H9 (cell line): ENCODE results near the gene CDYL. TPM values are rescaled to one million over a fixed set of nuclear protein-coding genes. Genes with fewer than 3 reads are reported as not detected.

Experiments
- DNase-seq: peaks from one replicate; pipeline ENCODE4 v3.0.0-alpha.2; 2017
- H2AFZ ChIP-seq: one replicate; pipeline ENCODE4 v1.6.1; 2013; ENCODE audit warnings: mild to moderate bottlenecking, low read length, control low read depth, moderate library complexity
- H2AK5ac ChIP-seq: 2 replicates; pipeline ENCODE4 v1.6.1; 2013; ENCODE audit warnings: low read length, control low read depth, mixed read lengths; ENCODE audit not compliant: insufficient read length
- H2BK120ac ChIP-seq: one replicate; pipeline ENCODE4 v1.6.1; 2013; ENCODE audit warnings: low read depth, mild to moderate bottlenecking, low read length, control low read depth, inconsistent platforms; ENCODE audit not compliant: poor library complexity, severe bottlenecking
- H2BK12ac ChIP-seq: 2 replicates; pipeline ENCODE4 v1.6.1; 2013; ENCODE audit warnings: low read length, control low read depth, mixed read lengths, low read depth; ENCODE audit not compliant: insufficient read length
- H2BK15ac ChIP-seq: 2 replicates; pipeline ENCODE4 v1.6.1; 2013; ENCODE audit warnings: low read depth, low read length, control low read depth
- H2BK20ac ChIP-seq: one replicate; pipeline ENCODE4 v1.6.1; 2013; ENCODE audit warnings: low read depth, mild to moderate bottlenecking, low read length, control low read depth, inconsistent platforms; ENCODE audit not compliant: poor library complexity, severe bottlenecking
- H2BK5ac ChIP-seq: 2 replicates; pipeline ENCODE4 v1.6.1; 2013; ENCODE audit warnings: low read length, control low read depth, mixed read lengths; ENCODE audit not compliant: insufficient read length
- H3K14ac ChIP-seq: 2 replicates; pipeline ENCODE4 v1.6.1; 2013; ENCODE audit warnings: low read length, control low read depth; ENCODE audit not compliant: insufficient read depth
- H3K18ac ChIP-seq: 2 replicates; pipeline ENCODE4 v1.6.1; 2013; ENCODE audit warnings: low read depth, mild to moderate bottlenecking, mixed read lengths, low read length, control low read depth; ENCODE audit not compliant: insufficient read length
- H3K23ac ChIP-seq: 2 replicates; pipeline ENCODE4 v1.6.1; 2013; ENCODE audit warnings: low read length, control low read depth, mixed read lengths, low read depth; ENCODE audit not compliant: insufficient read length
- H3K23me2 ChIP-seq: 2 replicates; pipeline ENCODE4 v1.6.1; 2013; ENCODE audit warnings: low read depth, mild to moderate bottlenecking, mixed read lengths, low read length, control low read depth; ENCODE audit not compliant: insufficient read length, poor library complexity, severe bottlenecking
- H3K27ac ChIP-seq: 2 replicates; pipeline ENCODE4 v1.5.1; 2013; ENCODE audit warnings: low read length, control low read depth, mixed read lengths, low read depth; ENCODE audit not compliant: insufficient read length
- H3K27me3 ChIP-seq: 2 replicates; pipeline ENCODE4 v1.6.1; 2013; ENCODE audit warnings: low read length, control low read depth, inconsistent platforms; ENCODE audit not compliant: insufficient read depth
- H3K4ac ChIP-seq: 2 replicates; pipeline ENCODE4 v1.6.1; 2013; ENCODE audit warnings: low read depth, mild to moderate bottlenecking, control low read depth, inconsistent platforms, low read length, moderate library complexity
- H3K4me1 ChIP-seq: 2 replicates; pipeline ENCODE4 v1.6.1; 2013; ENCODE audit warnings: low read length, control low read depth, inconsistent platforms; ENCODE audit not compliant: insufficient read depth
- H3K4me2 ChIP-seq: 2 replicates; pipeline ENCODE4 v1.6.1; 2013; ENCODE audit warnings: low read length, control low read depth, mixed read lengths; ENCODE audit not compliant: insufficient read length, insufficient read depth
- H3K56ac ChIP-seq: 2 replicates; pipeline ENCODE4 v1.6.1; 2013; ENCODE audit warnings: low read depth, mild to moderate bottlenecking, mixed read lengths, low read length, control low read depth; ENCODE audit not compliant: insufficient read length
- H3K79me1 ChIP-seq: 2 replicates; pipeline ENCODE4 v1.6.1; 2013; ENCODE audit warnings: low read depth, mild to moderate bottlenecking, moderate library complexity, low read length, control low read depth, inconsistent platforms; ENCODE audit not compliant: insufficient read depth, poor library complexity, severe bottlenecking
- H3K79me2 ChIP-seq: 2 replicates; pipeline ENCODE4 v1.6.1; 2013; ENCODE audit warnings: low read length, control low read depth, inconsistent platforms; ENCODE audit not compliant: insufficient read depth
- H3K9ac ChIP-seq: 2 replicates; pipeline ENCODE4 v1.6.1; 2013; ENCODE audit warnings: low read length, control low read depth, mixed read lengths; ENCODE audit not compliant: insufficient read length; ENCODE audit errors: extremely low read depth
- H3K9me3 ChIP-seq: one replicate; pipeline ENCODE4 v1.6.1; 2013; ENCODE audit warnings: low read depth, low read length, inconsistent platforms; ENCODE audit not compliant: control insufficient read depth
- H3T11ph ChIP-seq: one replicate; pipeline ENCODE4 v1.6.1; 2013; ENCODE audit warnings: mild to moderate bottlenecking, low read length, control low read depth, inconsistent platforms
- H4K20me1 ChIP-seq: one replicate; pipeline ENCODE4 v1.6.1; 2013; ENCODE audit not compliant: control insufficient read depth, insufficient read length, insufficient read depth
- H4K5ac ChIP-seq: 2 replicates; pipeline ENCODE4 v1.6.1; 2013; ENCODE audit warnings: low read depth, mild to moderate bottlenecking, mixed read lengths, low read length, control low read depth; ENCODE audit not compliant: insufficient read length
- H4K8ac ChIP-seq: replicated peaks from 2 replicates; pipeline ENCODE4 v1.6.1; 2013; ENCODE audit warnings: low read length, control low read depth, mixed read lengths, low read depth; ENCODE audit not compliant: insufficient read length
- H4K91ac ChIP-seq: 2 replicates; pipeline ENCODE4 v1.6.1; 2013; ENCODE audit warnings: low read depth, mild to moderate bottlenecking, moderate library complexity, mixed read lengths, low read length, control low read depth; ENCODE audit not compliant: insufficient read length
- H3K27ac Mint-ChIP-seq, 3 experiments: 2 replicates in 2 of 3; 3 replicates in 1 of 3; pipeline ENCODE4 v1.8.0; 2020 to 2021; ENCODE audit warnings: mixed read lengths in 3 of 3, mild to moderate bottlenecking in 1 of 3, moderate library complexity in 1 of 3
- H3K27me3 Mint-ChIP-seq: 2 replicates; pipeline ENCODE4 v1.8.0; 2021; ENCODE audit warnings: low read depth, mild to moderate bottlenecking, moderate library complexity, mixed read lengths
- H3K36me3 Mint-ChIP-seq, 3 experiments: 2 replicates in 2 of 3; 3 replicates in 1 of 3; pipeline ENCODE4 v1.8.0; 2020 to 2021; ENCODE audit warnings: low read depth in 3 of 3, mixed read lengths in 3 of 3; ENCODE audit not compliant: insufficient read depth in 1 of 3
- H3K4me1 Mint-ChIP-seq, 2 experiments: 2 replicates each; pipeline ENCODE4 v1.8.0; 2020; ENCODE audit warnings: mixed read lengths in 2 of 2
- H3K4me3 Mint-ChIP-seq, 2 experiments: 2 replicates in 1 of 2; 3 replicates in 1 of 2; pipeline ENCODE4 v1.8.0; 2020 to 2021; ENCODE audit warnings: mild to moderate bottlenecking in 2 of 2, mixed read lengths in 2 of 2, moderate library complexity in 1 of 2
- H3K9me3 Mint-ChIP-seq, 2 experiments: 2 replicates in 1 of 2; 3 replicates in 1 of 2; pipeline ENCODE4 v1.8.0; 2020; ENCODE audit warnings: mild to moderate bottlenecking in 2 of 2, mixed read lengths in 2 of 2, moderate library complexity in 1 of 2
- CTCF ChIP-seq: fragments of 200-600 bp; sonication (generic); conservative IDR thresholded peaks from 3 replicates; pipeline ENCODE4 v1.8.0; 2021; ENCODE audit warnings: antibody characterized with exemption, mild to moderate bottlenecking
- WGBS: extraction: QIAGEN DNeasy Blood & Tissue Kit; methylation state at CpG from one replicate; pipeline ENCODE4 v1.1.7; 2013; ENCODE audit warnings: missing lambda C conversion rate, low lambda C conversion rate, mixed read lengths; ENCODE audit not compliant: insufficient read length; ENCODE audit errors: extremely low coverage; 5-methylcytosine and 5-hydroxymethylcytosine counted together
- total RNA-seq: library from RNA; stranded (reverse); gene quantifications from 2 replicates; pipeline ENCODE4 v1.2.1, GENCODE V29; 2021

The CDYL gene
- total RNA-seq, 1 experiment from 2014 or later = 95.0 TPM

DNA sequence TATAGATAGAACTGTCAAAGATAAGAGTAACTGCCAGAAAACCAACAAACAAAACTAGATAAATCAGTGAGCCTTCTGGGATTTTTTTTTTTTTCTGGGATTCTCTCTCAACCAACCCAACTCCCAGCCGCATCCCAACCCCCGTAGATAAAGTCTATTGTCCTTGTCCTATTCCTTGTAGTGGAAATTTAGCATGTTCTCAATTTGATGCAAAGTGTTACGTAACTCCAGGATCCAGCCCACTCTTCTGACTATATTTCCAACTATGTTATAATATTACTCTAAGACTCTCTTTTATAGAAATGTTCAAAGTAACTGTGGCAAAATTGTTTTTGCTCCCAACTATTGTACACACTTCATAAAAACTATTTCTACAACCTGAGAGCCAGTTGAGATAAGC is 15.4 kb upstream of the CDYL start:
- Histone ChIP-seq H3K23me2 (no peaks in the 10 kb centered on the region), H3T11ph (no peak overlapping the region), H3K4me1 (no peaks in the 10 kb centered on the region), H3K27ac (no peak overlapping the region), H2BK5ac (no peak overlapping the region), H2BK20ac (no peak overlapping the region), H4K91ac (no peak overlapping the region), H2AFZ (no peak overlapping the region), H3K79me2 (no peaks in the 10 kb centered on the region), H2BK120ac (no peak overlapping the region), H4K8ac (no peak overlapping the region), H3K9me3 (no peaks in the 10 kb centered on the region), H2BK15ac (no peak overlapping the region), H4K20me1 (no peaks in the 10 kb centered on the region), H4K5ac (no peak overlapping the region), H3K18ac (no peak overlapping the region), H3K9ac (no peak overlapping the region), H2BK12ac (no peak overlapping the region), H3K4ac (no peak overlapping the region), H3K56ac (no peak overlapping the region), H2AK5ac (no peak overlapping the region), H3K79me1 (no peaks in the 10 kb centered on the region), H3K27me3 (no peaks in the 10 kb centered on the region), H3K23ac (no peak overlapping the region), H3K14ac (no peak overlapping the region), H3K4me2 (no peak overlapping the region)
- TF ChIP-seq CTCF = no peak
- Mint-ChIP-seq H3K4me1 (peaks cover 7 to 8% of the 10 kb centered on the region in 2 experiments), H3K4me3 (no peak overlapping the region), H3K9me3 (peaks cover 27 to 29% of the 10 kb centered on the region in 2 experiments), H3K36me3 (peaks cover 10 to 35% (median 12%) of the 10 kb centered on the region in 3 experiments), H3K27me3 (peaks cover 7% of the 10 kb centered on the region), H3K27ac (no peak overlapping the region)
- DNase-seq = no peak
- no CpG with 5 or more reads among the region's 3 CpGs for WGBS
